ENCODE measurements around the gene TANC1.

The TANC1 gene

GRCh38 chr2:158968396-158969161, at the start of gene TANC1:
Gene TANC1 (plus strand): TSS chr2:158968640. CDS start chr2:159065911, 97,271 bp downstream.
- DNase-seq (ENCODE audit: low read depth), result peak; percentile 88

- DNase-seq (ENCODE audit: low read depth), result no peak
Measured at GRCh38 chr2:158921599-158922408, 46.6 kb upstream of the TANC1 start.

- peak; percentile 29 for DNase-seq (ENCODE audit: low read depth)
Measured at GRCh38 chr2:158922601-158923000, 45.8 kb upstream of the TANC1 start.

- DNase-seq (ENCODE audit: low read depth), result no peak
Measured at GRCh38 chr2:158923180-158923594, 45.3 kb upstream of the TANC1 start.

GRCh38 chr2:158923641-158924040, 44.8 kb upstream of the TANC1 start:
- DNase-seq (ENCODE audit: low read depth), result no peak

GRCh38 chr2:158926478-158926948, 41.9 kb upstream of the TANC1 start:
- DNase-seq (ENCODE audit: low read depth), result peak; percentile 81

- DNase-seq (ENCODE audit: low read depth), result no peak
Measured at GRCh38 chr2:158928515-158928914, 39.9 kb upstream of the TANC1 start.

- DNase-seq (ENCODE audit: low read depth), result no peak
Measured at GRCh38 chr2:158928965-158929364, 39.5 kb upstream of the TANC1 start.

GRCh38 chr2:158931572-158931971, 36.9 kb upstream of the TANC1 start:
- peak; percentile 65 for DNase-seq (ENCODE audit: low read depth)

GRCh38 chr2:158932131-158932645, 36.3 kb upstream of the TANC1 start:
- no peak for DNase-seq (ENCODE audit: low read depth)

- no peak for DNase-seq (ENCODE audit: low read depth)
Measured at GRCh38 chr2:158934170-158934569, 34.3 kb upstream of the TANC1 start.

- DNase-seq (ENCODE audit: low read depth), result no peak
Measured at GRCh38 chr2:158935617-158936016, 32.8 kb upstream of the TANC1 start.

GRCh38 chr2:158936978-158937377, 31.5 kb upstream of the TANC1 start:
- peak; percentile 97 for DNase-seq (ENCODE audit: low read depth)

GRCh38 chr2:158940356-158940755, 28.1 kb upstream of the TANC1 start:
- DNase-seq (ENCODE audit: low read depth), result no peak

- DNase-seq (ENCODE audit: low read depth), result no peak
Measured at GRCh38 chr2:158943973-158944372, 24.5 kb upstream of the TANC1 start.

- DNase-seq (ENCODE audit: low read depth), result no peak
Measured at GRCh38 chr2:158948964-158949699, 19.3 kb upstream of the TANC1 start.

- DNase-seq (ENCODE audit: low read depth), result peak; percentile 69
Measured at GRCh38 chr2:158953454-158953853, 15.0 kb upstream of the TANC1 start.

- peak; percentile 87 for DNase-seq (ENCODE audit: low read depth)
Measured at GRCh38 chr2:158953926-158954763, 14.3 kb upstream of the TANC1 start.

- no peak for DNase-seq (ENCODE audit: low read depth)
Measured at GRCh38 chr2:158955842-158956365, 12.5 kb upstream of the TANC1 start.

GRCh38 chr2:158958365-158958764, 10.1 kb upstream of the TANC1 start:
- DNase-seq (ENCODE audit: low read depth), result no peak

- DNase-seq (ENCODE audit: low read depth), result no peak
Measured at GRCh38 chr2:158960193-158960592, 8.2 kb upstream of the TANC1 start.

All from amniotic epithelial cell (primary cell).